Osteoblast (primary cell): ENCODE results near the gene FIGNL2. TPM values are rescaled to one million over a fixed set of nuclear protein-coding genes. Genes with fewer than 3 reads are reported as not detected.
A peak's percentile ranks its signal among the peaks of the same experiment; 100 is the strongest.
"Not testable (repeated sequence)": the region's sequence is repeated elsewhere in the genome, so short reads cannot be mapped to it uniquely, and the experiment has no call there.

Experiments used
- DNase-seq: peaks from one replicate; pipeline ENCODE4 v3.0.0; 2011; ENCODE audit warnings: low spot score, mixed read lengths; ENCODE audit not compliant: insufficient read length; ENCODE audit errors: missing footprints
- H2AFZ ChIP-seq: 2 replicates; pipeline ENCODE4 v1.6.0; 2011; ENCODE audit warnings: mild to moderate bottlenecking, low read length
- H3K27ac ChIP-seq: 2 replicates; pipeline ENCODE4 v1.5.1; 2011; ENCODE audit warnings: mild to moderate bottlenecking, low read depth, low read length, moderate library complexity
- H3K27me3 ChIP-seq: 2 replicates; pipeline ENCODE4 v1.6.0; 2012; ENCODE audit warnings: mild to moderate bottlenecking, control low read depth, inconsistent platforms, low read length, moderate library complexity; ENCODE audit not compliant: insufficient read depth
- H3K36me3 ChIP-seq: 2 replicates; pipeline ENCODE4 v1.5.1; 2011; ENCODE audit warnings: mild to moderate bottlenecking, low read length, control low read depth, moderate library complexity; ENCODE audit not compliant: insufficient read depth
- H3K4me1 ChIP-seq: 2 replicates; pipeline ENCODE4 v1.5.1; 2011; ENCODE audit warnings: mild to moderate bottlenecking, low read length, control low read depth, moderate library complexity; ENCODE audit not compliant: insufficient read depth
- H3K4me2 ChIP-seq: 2 replicates; pipeline ENCODE4 v1.6.0; 2011; ENCODE audit warnings: mild to moderate bottlenecking, low read length; ENCODE audit not compliant: insufficient read depth
- H3K4me3 ChIP-seq: fragments of 200-600 bp; sonication (generic); 3 replicates; pipeline ENCODE4 v1.5.1; 2012; ENCODE audit warnings: mild to moderate bottlenecking, low read length, inconsistent platforms; ENCODE audit not compliant: insufficient read depth
- H3K79me2 ChIP-seq: 2 replicates; pipeline ENCODE4 v1.6.0; 2012; ENCODE audit warnings: mild to moderate bottlenecking, low read length, control low read depth, inconsistent platforms; ENCODE audit not compliant: insufficient read depth
- H3K9me3 ChIP-seq: 2 replicates; pipeline ENCODE4 v1.5.1; 2011; ENCODE audit warnings: low read depth, low read length, control low read depth
- H4K20me1 ChIP-seq: 2 replicates; pipeline ENCODE4 v1.6.0; 2012; ENCODE audit warnings: mild to moderate bottlenecking, low read length, control low read depth; ENCODE audit not compliant: insufficient read depth
- CTCF ChIP-seq: IDR thresholded peaks from 2 replicates; pipeline ENCODE4 v1.5.1; 2011; ENCODE audit warnings: mild to moderate bottlenecking, low read depth, low read length, moderate library complexity; ENCODE audit errors: extremely low read depth
- total RNA-seq: library from RNA; depleted of rRNA; stranded (reverse); fragments of >200 nt; gene quantifications from 2 replicates; pipeline ENCODE4 v1.2.3, GENCODE V29; 2012

FIGNL2 gene
- total RNA-seq, 1 donor = 0.36 TPM

- Histone ChIP-seq H3K27ac (no peak within 1 kb of the TSS), H3K36me3 (no peaks in the 10 kb centered on the region), H3K4me2 (peak within 1 kb of the TSS; percentile 43), H4K20me1 (no peaks in the 10 kb centered on the region), H2AFZ (peak within 1 kb of the TSS; percentile 44), H3K27me3 (no peaks in the 10 kb centered on the region), H3K9me3 (no peaks in the 10 kb centered on the region), H3K79me2 (no peaks in the 10 kb centered on the region), H3K4me1 (peaks cover 14% of the 10 kb centered on the region), H3K4me3 (peak within 1 kb of the TSS; percentile 41)
- peak; percentile 89 for DNase-seq
- TF ChIP-seq CTCF = no peak
Measured at GRCh38 chr12:51887476-51888315, 39.2 kb upstream of the FIGNL2 start, which contains the start of gene ANKRD33. Gene ANKRD33, plus strand, starts transcription at chr12:51888103. Its CDS starts 84 bp downstream, at chr12:51888187.

DNA sequence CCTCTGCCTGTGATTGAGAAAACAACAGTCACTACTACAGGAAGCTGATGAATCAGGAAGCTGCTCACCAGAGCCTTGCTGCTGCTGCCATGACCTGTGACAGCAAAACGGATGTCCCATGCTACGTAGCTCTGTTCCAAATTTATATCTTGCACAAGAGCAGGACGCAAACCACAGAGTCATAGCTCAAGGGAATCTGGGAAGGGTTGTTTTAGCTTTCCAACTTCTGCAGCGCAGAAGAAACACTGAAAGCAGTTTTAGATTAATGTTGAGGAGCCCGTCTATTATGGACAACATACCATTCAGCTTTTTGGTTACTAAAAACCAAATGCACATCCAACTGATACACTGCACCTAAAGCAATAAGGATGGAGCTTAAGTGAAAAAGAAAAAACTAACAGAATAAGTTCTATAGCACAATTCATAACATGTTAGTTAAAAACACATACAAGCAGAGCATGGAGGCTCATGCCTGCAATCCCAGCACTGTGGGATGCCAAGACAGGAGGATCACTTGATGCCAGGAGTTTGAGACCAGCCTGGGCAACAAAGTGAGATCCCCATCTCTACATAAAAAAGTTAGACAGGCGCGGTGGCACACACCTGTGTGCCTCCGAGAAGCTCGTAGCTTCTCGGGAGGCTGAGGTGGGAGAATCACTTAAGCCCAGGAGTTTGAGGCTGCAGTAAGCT is 37.6 kb upstream of the FIGNL2 start:
- Histone ChIP-seq H3K4me3 (peak overlapping the region; percentile 35), H3K9me3 (no peaks in the 10 kb centered on the region), H4K20me1 (no peaks in the 10 kb centered on the region), H3K36me3 (no peaks in the 10 kb centered on the region), H3K27ac (peak overlapping the region; percentile 49), H3K4me1 (peaks cover 14% of the 10 kb centered on the region), H2AFZ (peak overlapping the region; percentile 38), H3K79me2 (no peaks in the 10 kb centered on the region), H3K27me3 (no peaks in the 10 kb centered on the region), H3K4me2 (peak overlapping the region; percentile 61)
- TF ChIP-seq CTCF = no peak
- DNase-seq = peak; percentile 99

- Histone ChIP-seq H3K27ac (peak overlapping the region; percentile 18), H3K4me3 (peak overlapping the region; percentile 35), H3K4me2 (peak overlapping the region; percentile 61), H3K4me1 (peaks cover 14% of the 10 kb centered on the region)
- not testable (repeated sequence) for H2AFZ ChIP-seq, H3K27me3 ChIP-seq, H4K20me1 ChIP-seq, H3K79me2 ChIP-seq, H3K36me3 ChIP-seq, DNase-seq, H3K9me3 ChIP-seq
Measured at GRCh38 chr12:51885294-51886020, 36.9 kb upstream of the FIGNL2 start.

DNA sequence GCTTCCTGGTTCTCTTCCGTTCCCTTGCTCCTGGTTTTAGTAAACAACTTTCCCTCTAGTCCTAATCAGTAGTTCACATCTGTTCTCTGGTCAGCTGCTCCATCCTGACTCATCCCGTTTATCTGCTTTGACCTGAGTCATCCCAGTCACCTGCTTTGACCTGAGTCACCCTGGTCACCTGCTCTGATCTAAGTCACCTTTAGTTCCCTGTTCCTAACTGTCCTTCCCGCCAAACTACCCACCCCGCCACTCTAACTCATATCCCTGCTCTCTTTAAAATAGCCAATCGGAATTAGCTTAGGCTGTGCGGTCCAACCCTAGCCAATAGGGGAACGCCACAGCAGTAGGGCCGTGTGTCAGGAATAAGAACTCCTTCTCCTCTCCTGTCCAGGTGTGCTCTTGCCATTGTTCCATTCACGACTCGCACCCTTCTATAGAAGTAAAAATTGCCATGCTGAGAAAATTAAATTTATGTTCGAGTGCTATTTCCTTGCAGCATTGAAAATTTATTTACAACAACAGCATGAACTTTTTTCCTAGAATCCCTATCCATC is 36.2 kb upstream of the FIGNL2 start:
- no peaks in the 10 kb centered on the region for H3K27me3 ChIP-seq
- H4K20me1 ChIP-seq = no peaks in the 10 kb centered on the region
- H3K9me3 ChIP-seq = no peaks in the 10 kb centered on the region
- DNase-seq = no peak
- H3K36me3 ChIP-seq = no peaks in the 10 kb centered on the region
- H3K4me1 ChIP-seq = peaks cover 14% of the 10 kb centered on the region
- no peak for TF ChIP-seq CTCF
- H3K79me2 ChIP-seq = no peaks in the 10 kb centered on the region
- no peak overlapping the region for H3K4me2 ChIP-seq
- H3K27ac ChIP-seq = no peak overlapping the region
- H2AFZ ChIP-seq = no peak overlapping the region
- H3K4me3 ChIP-seq = no peak overlapping the region
